ENCODE results near the gene HIPK2.

The HIPK2 gene

GRCh38 chr7:139747662-139748372, 30.0 kb downstream of the HIPK2 start:
- H3K27ac ChIP-seq = no peak overlapping the region
- H3K27me3 ChIP-seq = no peaks in the 10 kb centered on the region
- H3K36me3 ChIP-seq = peaks cover 10% of the 10 kb centered on the region
- H3K4me2 ChIP-seq = peak overlapping the region; percentile 54
- TF ChIP-seq Cebpa-rat (IDR thresholded peaks at IDR 0.05) = no peak
- H3K4me1 ChIP-seq = peaks cover 61% of the 10 kb centered on the region
- H3K9ac ChIP-seq = no peak overlapping the region
- H3K4me3 ChIP-seq = no peak overlapping the region
- no peaks in the 10 kb centered on the region for H3K9me3 ChIP-seq
- peaks cover 97% of the 10 kb centered on the region for H4K20me1 ChIP-seq

GRCh38 chr7:139746652-139747051, 31.1 kb downstream of the HIPK2 start:
- H3K9ac ChIP-seq = no peak overlapping the region
- peak overlapping the region; percentile 72 for H3K4me2 ChIP-seq
- TF ChIP-seq Cebpa-rat (IDR thresholded peaks at IDR 0.05) = no peak
- peaks cover 97% of the 10 kb centered on the region for H4K20me1 ChIP-seq
- H3K4me3 ChIP-seq = no peak overlapping the region
- H3K27me3 ChIP-seq = no peaks in the 10 kb centered on the region
- H3K36me3 ChIP-seq = peaks cover 8% of the 10 kb centered on the region; the same call in 1 of the 2 replicates
- H3K27ac ChIP-seq = no peak overlapping the region
- no peaks in the 10 kb centered on the region for H3K9me3 ChIP-seq
- peaks cover 52% of the 10 kb centered on the region for H3K4me1 ChIP-seq

GRCh38 chr7:139745678-139746143, 32.1 kb downstream of the HIPK2 start:
- Histone ChIP-seq H3K27me3 (no peaks in the 10 kb centered on the region), H3K9me3 (no peaks in the 10 kb centered on the region), H3K9ac (no peak overlapping the region), H3K4me2 (peak overlapping the region; percentile 72), H4K20me1 (peaks cover 100% of the 10 kb centered on the region), H3K4me1 (peaks cover 52% of the 10 kb centered on the region), H3K27ac (0 out of 2 replicates have a peak overlapping the region, but pooled peaks have one; percentile 10), H3K36me3 (peaks cover 16% of the 10 kb centered on the region; the same call in 1 of the 2 replicates), H3K4me3 (no peak overlapping the region)
- no peak for TF ChIP-seq Cebpa-rat (IDR thresholded peaks at IDR 0.05)

DNA sequence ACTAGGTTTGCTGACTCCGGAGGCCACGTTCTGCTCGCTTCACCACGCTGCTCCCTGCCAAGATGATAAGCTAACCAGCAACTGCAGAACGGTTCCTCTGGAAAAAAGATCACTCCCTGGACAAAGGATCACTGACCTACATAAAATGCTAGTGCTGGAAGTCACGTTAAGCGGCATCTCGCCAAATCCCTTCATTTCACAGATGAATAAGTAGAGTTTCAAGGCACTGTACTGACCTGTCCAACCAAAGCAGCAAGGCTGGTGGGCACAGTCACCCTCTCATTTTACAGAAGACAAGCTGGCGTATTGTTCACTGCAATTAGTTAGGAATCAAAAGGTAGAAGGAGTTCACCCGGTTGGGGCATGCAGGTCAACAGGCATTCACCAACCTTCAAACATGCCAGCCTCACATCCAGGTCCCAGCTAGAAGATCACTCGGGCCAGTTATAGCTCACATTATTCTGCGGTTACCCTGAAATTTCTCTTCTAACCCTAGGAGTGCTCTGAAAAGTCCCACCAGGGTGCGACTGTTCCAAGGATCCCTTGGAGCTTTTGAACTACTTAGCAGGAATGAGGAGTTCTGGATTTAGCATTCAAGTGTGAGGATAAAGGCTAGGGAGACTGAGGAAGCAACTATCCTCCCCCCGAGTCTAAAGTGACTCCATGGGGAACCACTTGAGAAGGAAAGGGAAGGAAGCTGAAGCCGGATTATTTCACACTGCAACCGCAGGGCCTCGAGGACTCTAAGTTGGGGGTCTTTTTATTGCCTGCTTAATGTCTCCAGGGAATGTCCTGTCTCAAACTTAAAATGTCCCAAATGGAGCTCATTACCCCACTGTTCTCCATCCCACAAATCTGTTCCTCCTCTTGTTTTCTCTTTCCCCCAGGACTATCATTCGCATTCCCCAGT, 32.8 kb downstream of the HIPK2 start:
- Histone ChIP-seq H3K27me3 (no peaks in the 10 kb centered on the region), H3K4me3 (no peak overlapping the region), H3K4me1 (peaks cover 52% of the 10 kb centered on the region), H3K9me3 (no peaks in the 10 kb centered on the region), H3K4me2 (peak overlapping the region; percentile 72), H3K27ac (0 out of 2 replicates have a peak overlapping the region, but pooled peaks have one; percentile 10), H3K36me3 (peaks cover 20% of the 10 kb centered on the region), H4K20me1 (peaks cover 100% of the 10 kb centered on the region), H3K9ac (no peak overlapping the region)
- TF ChIP-seq Cebpa-rat (IDR thresholded peaks at IDR 0.05) = no peak

GRCh38 chr7:139743967-139744767, 33.6 kb downstream of the HIPK2 start:
- no peak overlapping the region for H3K4me2 ChIP-seq
- no peak overlapping the region for H3K27ac ChIP-seq
- TF ChIP-seq Cebpa-rat (IDR thresholded peaks at IDR 0.05) = no peak
- H3K4me1 ChIP-seq = peaks cover 46% of the 10 kb centered on the region
- peaks cover 100% of the 10 kb centered on the region for H4K20me1 ChIP-seq
- H3K36me3 ChIP-seq = peaks cover 22% of the 10 kb centered on the region
- no peak overlapping the region for H3K4me3 ChIP-seq
- H3K9ac ChIP-seq = no peak overlapping the region
- no peaks in the 10 kb centered on the region for H3K9me3 ChIP-seq
- H3K27me3 ChIP-seq = no peaks in the 10 kb centered on the region

GRCh38 chr7:139743267-139743966, 34.4 kb downstream of the HIPK2 start:
- no peak for TF ChIP-seq Cebpa-rat (IDR thresholded peaks at IDR 0.05)
- no peak overlapping the region for H3K27ac ChIP-seq
- no peak overlapping the region for H3K4me3 ChIP-seq
- no peaks in the 10 kb centered on the region for H3K9me3 ChIP-seq
- no peak overlapping the region for H3K9ac ChIP-seq
- H4K20me1 ChIP-seq = peaks cover 100% of the 10 kb centered on the region
- peaks cover 38% of the 10 kb centered on the region for H3K4me1 ChIP-seq
- H3K36me3 ChIP-seq = peaks cover 28% of the 10 kb centered on the region
- no peak overlapping the region for H3K4me2 ChIP-seq
- H3K27me3 ChIP-seq = no peaks in the 10 kb centered on the region

DNA sequence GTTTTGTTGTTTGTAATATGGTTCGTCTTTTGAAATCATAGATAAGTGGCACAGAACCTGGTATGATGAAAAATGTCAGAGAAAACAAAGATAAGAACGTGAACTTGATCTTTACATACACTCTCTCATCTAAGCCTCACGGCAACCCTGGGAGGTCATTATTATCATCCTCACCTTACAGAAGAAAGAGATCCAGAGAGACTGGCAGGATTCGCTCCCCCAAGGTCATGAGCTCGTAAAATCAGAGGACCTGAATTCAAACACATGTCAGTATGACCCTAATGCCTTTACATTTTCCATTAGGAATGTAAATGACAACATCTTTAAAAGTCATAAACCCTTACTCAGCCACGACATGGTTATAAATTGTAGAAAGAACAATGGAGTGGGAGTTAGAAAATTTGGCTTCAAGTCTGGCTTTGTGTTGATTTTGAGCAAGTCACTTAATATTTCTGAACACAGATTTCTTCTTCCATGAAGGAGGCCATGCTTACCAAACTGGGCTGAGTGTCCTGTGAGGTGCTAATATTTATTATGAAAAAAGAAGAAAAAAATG, 35.9 kb downstream of the HIPK2 start:
- peaks cover 44% of the 10 kb centered on the region for H3K36me3 ChIP-seq
- no peak for TF ChIP-seq Cebpa-rat (IDR thresholded peaks at IDR 0.05)
- H3K27me3 ChIP-seq = no peaks in the 10 kb centered on the region
- H3K9ac ChIP-seq = no peak overlapping the region
- peaks cover 31% of the 10 kb centered on the region for H3K4me1 ChIP-seq
- no peak overlapping the region for H3K4me2 ChIP-seq
- H4K20me1 ChIP-seq = peaks cover 100% of the 10 kb centered on the region
- no peak overlapping the region for H3K27ac ChIP-seq
- H3K4me3 ChIP-seq = no peak overlapping the region
- no peaks in the 10 kb centered on the region for H3K9me3 ChIP-seq

- H3K4me1 ChIP-seq = peaks cover 31% of the 10 kb centered on the region
- peaks cover 50% of the 10 kb centered on the region for H3K36me3 ChIP-seq
- H3K27ac ChIP-seq = no peak overlapping the region
- no peak overlapping the region for H3K4me3 ChIP-seq
- no peaks in the 10 kb centered on the region for H3K27me3 ChIP-seq
- H3K4me2 ChIP-seq = no peak overlapping the region
- no peak for TF ChIP-seq Cebpa-rat (IDR thresholded peaks at IDR 0.05)
- H3K9ac ChIP-seq = no peak overlapping the region
- H3K9me3 ChIP-seq = no peaks in the 10 kb centered on the region
- peaks cover 100% of the 10 kb centered on the region for H4K20me1 ChIP-seq
Observed at GRCh38 chr7:139741239-139741638, 36.6 kb downstream of the HIPK2 start.

All from BLaER1 (cell line).